ENCODE data around the gene COX19.
"Not testable (repeated sequence)": the region's sequence is repeated elsewhere in the genome, so short reads cannot be mapped to it uniquely, and the experiment has no call there.

COX19 gene

GRCh38 chr7:962401-963081 is 12.8 kb downstream of the COX19 start:
- DNase-seq: no peak

- DNase-seq: no peak
Measured at GRCh38 chr7:961546-962400, 13.6 kb downstream of the COX19 start.

GRCh38 chr7:960972-961371 is 14.4 kb downstream of the COX19 start:
- DNase-seq: not testable (repeated sequence)

GRCh38 chr7:960269-960871 is 15.0 kb downstream of the COX19 start:
- no peak for DNase-seq

- DNase-seq: not testable (repeated sequence)
Measured at GRCh38 chr7:959740-960139, 15.6 kb downstream of the COX19 start.

- DNase-seq: no peak
Measured at GRCh38 chr7:959271-959670, 16.1 kb downstream of the COX19 start.

GRCh38 chr7:958221-959200 is 16.8 kb downstream of the COX19 start:
- no peak for DNase-seq

- peak in 4 of 56 donors; percentile 17 to 31 (median 23) for DNase-seq
Measured at GRCh38 chr7:957418-958220, 17.7 kb downstream of the COX19 start.

GRCh38 chr7:956031-956430 is 19.3 kb downstream of the COX19 start:
- DNase-seq: no peak

- peak in 23 of 56 donors; percentile 6 to 75 (median 37) for DNase-seq
Measured at GRCh38 chr7:954330-955238, 20.8 kb downstream of the COX19 start, which contains the start of gene ADAP1. ADAP1 (minus strand) TSS chr7:954680; CDS start chr7:954477, 203 bp downstream.

GRCh38 chr7:953547-954327 is 21.6 kb downstream of the COX19 start:
- peak in 49 of 56 donors; percentile 24 to 86 (median 64) for DNase-seq

- no peak for DNase-seq
Measured at GRCh38 chr7:952548-953441, 22.6 kb downstream of the COX19 start.

GRCh38 chr7:951881-952547 is 23.3 kb downstream of the COX19 start:
- no peak for DNase-seq

- DNase-seq: no peak
Measured at GRCh38 chr7:949021-949934, 26.1 kb downstream of the COX19 start.

Data from amygdala (tissue), 56 donors.